GM21825 (cell line): Measurements from ENCODE around the gene MBTPS2.

ENCODE experiments used
- ATAC-seq: cut with Tn5 transposase; IDR thresholded peaks from one replicate; pipeline ENCODE4 v1.9.1; 2021; ENCODE audit warnings: mild to moderate bottlenecking, moderate library complexity; ENCODE audit not compliant: unreplicated experiment

The MBTPS2 gene

GRCh38 chrX:21932292-21933002 is 93.0 kb downstream of the MBTPS2 start:
- no peak for ATAC-seq

DNA sequence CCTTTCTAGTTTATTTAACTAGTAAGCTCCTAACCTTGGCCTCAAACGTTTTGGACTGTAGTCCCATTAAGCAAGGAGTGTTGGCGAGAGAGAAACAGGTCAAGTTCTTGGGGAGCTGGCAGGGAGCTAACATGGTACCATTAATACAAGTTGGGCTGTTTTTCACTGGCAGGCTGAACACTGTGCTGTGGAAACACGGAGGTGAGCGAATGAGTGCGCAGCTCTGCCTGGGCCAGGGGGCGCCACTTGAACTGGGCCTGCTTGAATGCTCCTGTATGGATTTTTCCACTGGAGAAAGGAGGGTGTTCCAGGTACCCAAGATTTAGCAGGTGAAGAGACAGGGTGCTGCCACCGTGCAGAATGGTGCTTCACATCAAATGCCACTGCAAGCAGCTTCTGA is 93.7 kb downstream of the MBTPS2 start:
- no peak for ATAC-seq

- no peak for ATAC-seq
Observed at GRCh38 chrX:21934414-21934813, 95.0 kb downstream of the MBTPS2 start.
